Myocyte (in vitro differentiated cells): Measurements from ENCODE around the gene TRIM69. TPM values are rescaled to one million over a fixed set of nuclear protein-coding genes. Genes with fewer than 3 reads are reported as not detected.
"Not testable (repeated sequence)": the region's sequence is repeated elsewhere in the genome, so short reads cannot be mapped to it uniquely, and the experiment has no call there.

Source experiments
- DNase-seq: peaks from one replicate; pipeline ENCODE4 v3.0.0-alpha.2; 2012; ENCODE audit warnings: low read depth
- total RNA-seq: library from RNA; depleted of rRNA; stranded (reverse); fragments of >200 nt; gene quantifications from 2 replicates; pipeline ENCODE4 v1.2.3, GENCODE V29; 2014

Gene TRIM69
- total RNA-seq, 1 donor from 2014 or later, result 26.8 TPM

GRCh38 chr15:44715797-44716334 is 20.5 kb upstream of the TRIM69 start:
- no peak for DNase-seq

GRCh38 chr15:44716983-44717602 is 19.2 kb upstream of the TRIM69 start:
- no peak for DNase-seq

- no peak for DNase-seq
Measured at GRCh38 chr15:44718180-44718926, 18.0 kb upstream of the TRIM69 start.

GRCh38 chr15:44718927-44719292 is 17.4 kb upstream of the TRIM69 start:
- DNase-seq, result no peak

- DNase-seq, result no peak
Measured at GRCh38 chr15:44719293-44719999, 16.9 kb upstream of the TRIM69 start.

GRCh38 chr15:44720000-44720435 is 16.3 kb upstream of the TRIM69 start:
- DNase-seq, result not testable (repeated sequence)

GRCh38 chr15:44720460-44721176 is 15.7 kb upstream of the TRIM69 start:
- DNase-seq, result no peak

- no peak for DNase-seq
Measured at GRCh38 chr15:44722011-44722410, 14.3 kb upstream of the TRIM69 start.

- no peak for DNase-seq
Measured at GRCh38 chr15:44726136-44726535, 10.2 kb upstream of the TRIM69 start.

GRCh38 chr15:44726568-44727484 is 9.5 kb upstream of the TRIM69 start:
- peak; percentile 82 for DNase-seq

- DNase-seq, result no peak
Measured at GRCh38 chr15:44727485-44728231, 8.7 kb upstream of the TRIM69 start.

GRCh38 chr15:44728232-44728575 is 8.1 kb upstream of the TRIM69 start:
- DNase-seq, result not testable (repeated sequence)

- DNase-seq, result peak; percentile 99
Measured at GRCh38 chr15:44728576-44729407, 7.5 kb upstream of the TRIM69 start.

GRCh38 chr15:44729408-44730127 is 6.8 kb upstream of the TRIM69 start:
- no peak for DNase-seq

- no peak for DNase-seq
Measured at GRCh38 chr15:44734839-44735481, 1.4 kb upstream of the TRIM69 start.

- no peak for DNase-seq
Measured at GRCh38 chr15:44735482-44736180, 697 bp upstream of the TRIM69 start.
